ENCODE data around the gene NEK2. TPM values are rescaled to one million over a fixed set of nuclear protein-coding genes. Genes with fewer than 3 reads are reported as not detected.

Gene NEK2
- total RNA-seq, 4 donors from 2014 or later = 2.4 to 11.8 (median 6.5) TPM

- TF ChIP-seq CTCF (IDR thresholded peaks at IDR 0.05) = no peak
- TF ChIP-seq POLR2A (IDR thresholded peaks at IDR 0.05) = no peak
- no peak overlapping the region for H3K4me3 ChIP-seq
- H3K9me3 ChIP-seq = no peaks in the 10 kb centered on the region
- H3K4me1 ChIP-seq = peaks cover 0 to 35% (median 6%) of the 10 kb centered on the region in 3 donors
- no peak overlapping the region for H3K27ac ChIP-seq
- no peaks in the 10 kb centered on the region for H3K36me3 ChIP-seq
- intact Hi-C loops (cut with DNase I) = no loop called here
- WGBS, 2 donors = 65 to 67% methylated on average over 9 to 11 of the region's 11 CpGs
- DNase-seq = no peak
- peaks cover 0 to 4% (median 0%) of the 10 kb centered on the region in 4 donors for H3K27me3 ChIP-seq
These were observed 28.6 kb upstream of the NEK2 start for GRCh38 chr1:211703812-211704537.

DNA sequence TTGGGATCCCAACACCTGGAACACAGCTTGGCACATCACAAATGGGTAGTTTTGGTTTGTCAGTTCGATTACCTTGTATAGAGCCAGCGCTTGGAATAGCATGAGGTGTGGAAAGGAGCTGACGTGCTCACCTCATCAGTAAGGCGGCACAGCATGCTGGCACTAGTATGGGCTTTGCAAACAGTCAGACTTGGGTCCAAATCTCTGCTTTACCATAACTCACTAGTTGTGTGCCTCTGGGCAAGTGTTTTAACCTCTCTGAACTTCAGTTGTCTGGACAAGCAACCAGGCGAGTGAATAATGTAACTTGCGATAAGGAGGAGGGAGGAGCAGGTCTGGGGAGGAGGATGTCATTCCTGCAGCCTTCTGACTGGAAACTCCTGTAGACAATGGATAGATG is 26.3 kb upstream of the NEK2 start:
- H3K27ac ChIP-seq = no peak overlapping the region
- TF ChIP-seq POLR2A (IDR thresholded peaks at IDR 0.05) (no peak), CTCF (IDR thresholded peaks at IDR 0.05) (no peak)
- peaks cover 0 to 14% (median 0%) of the 10 kb centered on the region in 4 donors for H3K27me3 ChIP-seq
- no peaks in the 10 kb centered on the region for H3K9me3 ChIP-seq
- H3K4me3 ChIP-seq = no peak overlapping the region
- H3K36me3 ChIP-seq = no peaks in the 10 kb centered on the region
- H3K4me1 ChIP-seq = peaks cover 7 to 45% (median 13%) of the 10 kb centered on the region in 3 donors
- DNase-seq = no peak
- intact Hi-C loops (cut with DNase I) = no loop called here
- 48 to 64% methylated on average over 6 of the region's 6 CpGs for WGBS, 2 donors

- no peak overlapping the region for H3K4me3 ChIP-seq
- H3K9me3 ChIP-seq = no peaks in the 10 kb centered on the region
- 89% methylated on average over 5 of the region's 16 CpGs; no CpG with 5 or more reads in 1 of the 2 donors for WGBS, 2 donors
- H3K36me3 ChIP-seq = no peaks in the 10 kb centered on the region
- no peak for TF ChIP-seq POLR2A (IDR thresholded peaks at IDR 0.05)
- TF ChIP-seq CTCF (IDR thresholded peaks at IDR 0.05) = no peak
- no peak overlapping the region for H3K27ac ChIP-seq
- intact Hi-C loops (cut with DNase I) = loop anchor here (5.0 to 10.0 kb wide), 2 partner anchors 133 to 246 kb away; partner anchors contain the start of gene LPGAT1
- peaks cover 0 to 14% (median 0%) of the 10 kb centered on the region in 4 donors for H3K27me3 ChIP-seq
- peaks cover 7 to 23% (median 9%) of the 10 kb centered on the region in 3 donors for H3K4me1 ChIP-seq
- no peak for DNase-seq
These were observed 23.6 kb upstream of the NEK2 start for GRCh38 chr1:211699059-211699458.

DNA sequence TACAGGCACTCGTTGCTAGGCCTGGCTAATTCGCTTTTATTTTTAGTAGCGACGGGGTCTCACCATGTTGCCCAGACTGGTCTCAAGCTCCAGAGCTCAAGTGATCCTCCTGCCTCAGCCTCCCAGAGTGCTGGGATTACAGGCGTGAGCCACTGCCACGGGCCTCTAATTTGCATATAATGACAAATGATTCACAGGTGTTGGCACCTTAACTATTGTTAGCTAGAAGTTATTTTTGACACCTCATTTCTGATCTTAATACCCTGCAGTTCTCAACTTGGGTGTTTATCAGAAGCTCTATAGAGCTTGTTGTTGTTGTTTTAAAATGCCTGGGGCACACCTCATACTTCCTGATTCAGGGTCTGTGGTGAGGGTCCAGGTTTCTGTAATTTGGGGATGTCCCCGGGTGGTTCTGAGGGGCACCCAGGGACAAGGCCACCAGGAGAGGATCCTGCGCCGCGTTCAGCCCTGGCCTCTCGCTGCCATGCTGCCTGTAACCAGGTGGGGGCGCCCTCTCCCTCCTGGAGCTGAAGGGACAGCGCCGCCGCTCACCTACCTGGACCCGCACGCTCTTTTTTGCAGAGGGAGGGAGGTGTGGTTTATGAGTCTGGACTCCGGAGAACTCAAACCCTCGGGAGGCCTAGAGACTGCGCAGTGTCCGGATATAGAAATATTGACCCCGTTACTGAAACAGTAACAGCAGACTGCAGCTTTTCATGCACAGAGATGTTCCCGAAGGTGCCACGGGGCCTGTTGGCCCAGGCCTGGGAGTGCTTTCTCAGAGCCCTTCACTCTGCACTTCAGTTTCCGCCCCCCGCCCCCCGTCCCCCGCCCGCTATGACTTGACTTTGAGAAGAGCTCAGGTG is 23.0 kb upstream of the NEK2 start:
- Histone ChIP-seq H3K27me3 (peaks cover 0 to 14% (median 0%) of the 10 kb centered on the region in 4 donors), H3K4me1 (peaks cover 7 to 23% (median 9%) of the 10 kb centered on the region in 3 donors), H3K27ac (no peak overlapping the region), H3K4me3 (peak overlapping the region in 2 of 4 donors; percentile 22 to 57), H3K36me3 (no peaks in the 10 kb centered on the region), H3K9me3 (no peaks in the 10 kb centered on the region)
- intact Hi-C loops (cut with DNase I) = loop anchor here (5.0 to 10.0 kb wide), 2 partner anchors 134 to 246 kb away; partner anchors contain the start of gene LPGAT1
- DNase-seq = peak; percentile 21
- 18 to 24% methylated on average over 16 to 22 of the region's 29 CpGs for WGBS, 2 donors
- TF ChIP-seq POLR2A (IDR thresholded peaks at IDR 0.05) = no peak
- peak; percentile 87 to 97 (median 93) for TF ChIP-seq CTCF (IDR thresholded peaks at IDR 0.05)
